ENCODE results near the gene ZNF408. TPM values are rescaled to one million over a fixed set of nuclear protein-coding genes. Genes with fewer than 3 reads are reported as not detected.
"Not testable (repeated sequence)": the region's sequence is repeated elsewhere in the genome, so short reads cannot be mapped to it uniquely, and the experiment has no call there.

ZNF408 gene
- total RNA-seq, 1 donor from 2014 or later = 8.2 TPM

GRCh38 chr11:46712874-46713576 lies 12.2 kb downstream of the ZNF408 start:
- FAIRE-seq (no peak), DNase-seq (ENCODE audit: low read depth) (no peak)
- no peaks in the 10 kb centered on the region for H3K36me3 ChIP-seq (ENCODE audit: control insufficient read depth, insufficient read depth, low read length)
- no peak overlapping the region for H3K4me3 ChIP-seq (ENCODE audit: low read depth, low read length)
- TF ChIP-seq, protein P1, sequence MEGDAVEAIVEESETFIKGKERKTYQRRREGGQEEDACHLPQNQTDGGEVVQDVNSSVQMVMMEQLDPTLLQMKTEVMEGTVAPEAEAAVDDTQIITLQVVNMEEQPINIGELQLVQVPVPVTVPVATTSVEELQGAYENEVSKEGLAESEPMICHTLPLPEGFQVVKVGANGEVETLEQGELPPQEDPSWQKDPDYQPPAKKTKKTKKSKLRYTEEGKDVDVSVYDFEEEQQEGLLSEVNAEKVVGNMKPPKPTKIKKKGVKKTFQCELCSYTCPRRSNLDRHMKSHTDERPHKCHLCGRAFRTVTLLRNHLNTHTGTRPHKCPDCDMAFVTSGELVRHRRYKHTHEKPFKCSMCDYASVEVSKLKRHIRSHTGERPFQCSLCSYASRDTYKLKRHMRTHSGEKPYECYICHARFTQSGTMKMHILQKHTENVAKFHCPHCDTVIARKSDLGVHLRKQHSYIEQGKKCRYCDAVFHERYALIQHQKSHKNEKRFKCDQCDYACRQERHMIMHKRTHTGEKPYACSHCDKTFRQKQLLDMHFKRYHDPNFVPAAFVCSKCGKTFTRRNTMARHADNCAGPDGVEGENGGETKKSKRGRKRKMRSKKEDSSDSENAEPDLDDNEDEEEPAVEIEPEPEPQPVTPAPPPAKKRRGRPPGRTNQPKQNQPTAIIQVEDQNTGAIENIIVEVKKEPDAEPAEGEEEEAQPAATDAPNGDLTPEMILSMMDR (IDR thresholded peaks at IDR 0.05; ENCODE audit: insufficient read depth, low read length, severe bottlenecking) = no peak
- H3K27me3 ChIP-seq (ENCODE audit: control insufficient read depth, insufficient read depth, low read length) = no peaks in the 10 kb centered on the region

- DNase-seq (ENCODE audit: low read depth); FAIRE-seq; H3K36me3 ChIP-seq (ENCODE audit: control insufficient read depth, insufficient read depth, low read length); H3K4me3 ChIP-seq (ENCODE audit: low read depth, low read length); H3K27me3 ChIP-seq (ENCODE audit: control insufficient read depth, insufficient read depth, low read length): not testable (repeated sequence)
These were observed 17.0 kb downstream of the ZNF408 start for GRCh38 chr11:46717825-46718154.

DNA sequence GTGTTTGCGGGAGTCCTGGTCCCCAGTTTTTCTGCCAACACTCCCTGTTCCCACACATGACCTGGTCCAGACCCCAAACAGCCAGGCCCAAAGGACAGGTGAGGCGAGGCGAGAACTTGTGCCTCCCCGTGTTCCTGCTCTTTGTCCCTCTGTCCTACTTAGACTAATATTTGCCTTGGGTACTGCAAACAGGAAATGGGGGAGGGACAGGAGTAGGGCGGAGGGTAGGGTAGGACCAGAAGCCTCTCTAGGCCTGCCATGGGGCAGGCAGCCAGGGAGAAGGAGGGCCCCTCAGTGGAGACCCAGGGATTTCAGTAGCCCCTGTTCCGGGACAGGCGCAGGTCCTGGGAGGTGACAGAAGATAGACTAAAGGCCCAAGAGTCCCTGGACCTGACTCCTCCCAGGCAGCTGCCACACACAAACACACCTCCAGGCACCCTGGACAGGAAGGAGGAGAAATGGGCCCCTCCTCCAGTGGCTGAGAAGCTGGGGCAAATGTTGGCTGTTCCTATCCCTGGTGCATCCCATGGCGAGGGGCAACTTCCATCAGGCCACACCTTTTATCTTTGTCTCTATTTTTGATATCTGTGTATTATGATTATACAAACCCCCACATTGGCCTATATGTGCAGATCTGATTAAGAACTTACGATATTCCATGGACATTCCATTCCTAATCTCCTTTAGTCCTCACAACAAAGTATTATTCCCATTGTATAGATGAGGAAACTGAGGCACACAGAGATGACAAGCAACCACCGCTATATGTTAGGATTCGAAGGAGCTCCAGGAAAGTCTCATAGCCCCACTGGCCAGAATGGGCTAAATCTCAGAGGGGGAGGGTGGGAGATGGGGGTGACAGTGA lies 17.6 kb downstream of the ZNF408 start:
- no peak for FAIRE-seq
- TF ChIP-seq, protein P1 (IDR thresholded peaks at IDR 0.05; ENCODE audit: insufficient read depth, low read length, severe bottlenecking) = no peak
- DNase-seq (ENCODE audit: low read depth) = peak; percentile 37
- Histone ChIP-seq H3K27me3 (ENCODE audit: control insufficient read depth, insufficient read depth, low read length) (no peaks in the 10 kb centered on the region), H3K4me3 (ENCODE audit: low read depth, low read length) (no peak overlapping the region), H3K36me3 (ENCODE audit: control insufficient read depth, insufficient read depth, low read length) (no peaks in the 10 kb centered on the region)

- H3K36me3 ChIP-seq (ENCODE audit: control insufficient read depth, insufficient read depth, low read length) = no peaks in the 10 kb centered on the region
- FAIRE-seq (no peak), DNase-seq (ENCODE audit: low read depth) (no peak)
- no peaks in the 10 kb centered on the region for H3K27me3 ChIP-seq (ENCODE audit: control insufficient read depth, insufficient read depth, low read length)
- no peak within 1 kb of the TSS for H3K4me3 ChIP-seq (ENCODE audit: low read depth, low read length)
- TF ChIP-seq, protein P1 (IDR thresholded peaks at IDR 0.05; ENCODE audit: insufficient read depth, low read length, severe bottlenecking) = no peak
These were observed 18.3 kb downstream of the ZNF408 start, which contains the start of gene F2 for GRCh38 chr11:46719048-46719542. TSS of gene F2 (plus strand) at chr11:46719213. CDS start at chr11:46719236, 23 bp downstream.

DNA sequence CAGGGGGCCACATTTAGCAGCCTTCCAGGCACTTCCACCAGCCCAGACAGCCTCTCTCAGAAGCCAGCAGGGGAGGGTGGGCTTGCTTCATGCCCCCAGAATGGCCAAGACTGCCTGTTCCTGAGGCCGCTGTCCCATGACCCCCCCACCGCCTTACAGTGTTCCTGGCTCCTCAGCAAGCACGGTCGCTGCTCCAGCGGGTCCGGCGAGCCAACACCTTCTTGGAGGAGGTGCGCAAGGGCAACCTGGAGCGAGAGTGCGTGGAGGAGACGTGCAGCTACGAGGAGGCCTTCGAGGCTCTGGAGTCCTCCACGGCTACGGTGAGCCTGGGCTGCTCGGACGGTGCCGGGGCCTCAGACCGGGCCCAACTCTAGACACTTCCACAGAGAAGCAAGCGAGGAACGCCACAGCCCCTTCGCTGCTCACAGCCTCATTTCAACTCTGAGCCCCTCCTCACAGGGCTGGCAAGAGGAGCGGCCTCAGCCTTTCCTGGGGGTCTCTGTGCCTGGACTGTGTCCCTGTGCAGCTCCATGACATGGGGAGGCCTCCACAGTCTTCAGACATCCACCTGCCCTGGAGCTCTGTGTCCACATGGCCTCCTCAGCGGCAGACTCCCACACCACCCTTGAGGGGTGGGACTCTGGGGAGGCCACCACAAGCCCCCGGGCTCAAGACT lies 18.9 kb downstream of the ZNF408 start:
- FAIRE-seq (no peak), DNase-seq (ENCODE audit: low read depth) (no peak)
- TF ChIP-seq, protein P1 (IDR thresholded peaks at IDR 0.05; ENCODE audit: insufficient read depth, low read length, severe bottlenecking) = no peak
- Histone ChIP-seq H3K27me3 (ENCODE audit: control insufficient read depth, insufficient read depth, low read length) (no peaks in the 10 kb centered on the region), H3K36me3 (ENCODE audit: control insufficient read depth, insufficient read depth, low read length) (no peaks in the 10 kb centered on the region), H3K4me3 (ENCODE audit: low read depth, low read length) (no peak overlapping the region)

GRCh38 chr11:46721286-46721685 lies 20.5 kb downstream of the ZNF408 start:
- Histone ChIP-seq H3K27me3 (ENCODE audit: control insufficient read depth, insufficient read depth, low read length) (no peaks in the 10 kb centered on the region), H3K36me3 (ENCODE audit: control insufficient read depth, insufficient read depth, low read length) (no peaks in the 10 kb centered on the region), H3K4me3 (ENCODE audit: low read depth, low read length) (no peak overlapping the region)
- FAIRE-seq (no peak), DNase-seq (ENCODE audit: low read depth) (no peak)
- TF ChIP-seq, protein P1 (IDR thresholded peaks at IDR 0.05; ENCODE audit: insufficient read depth, low read length, severe bottlenecking) = no peak

Data from bronchial epithelial cell (primary cell).